ENCODE results near the gene S100A10.
A peak's percentile ranks its signal among the peaks of the same experiment; 100 is the strongest.

Gene S100A10

DNA sequence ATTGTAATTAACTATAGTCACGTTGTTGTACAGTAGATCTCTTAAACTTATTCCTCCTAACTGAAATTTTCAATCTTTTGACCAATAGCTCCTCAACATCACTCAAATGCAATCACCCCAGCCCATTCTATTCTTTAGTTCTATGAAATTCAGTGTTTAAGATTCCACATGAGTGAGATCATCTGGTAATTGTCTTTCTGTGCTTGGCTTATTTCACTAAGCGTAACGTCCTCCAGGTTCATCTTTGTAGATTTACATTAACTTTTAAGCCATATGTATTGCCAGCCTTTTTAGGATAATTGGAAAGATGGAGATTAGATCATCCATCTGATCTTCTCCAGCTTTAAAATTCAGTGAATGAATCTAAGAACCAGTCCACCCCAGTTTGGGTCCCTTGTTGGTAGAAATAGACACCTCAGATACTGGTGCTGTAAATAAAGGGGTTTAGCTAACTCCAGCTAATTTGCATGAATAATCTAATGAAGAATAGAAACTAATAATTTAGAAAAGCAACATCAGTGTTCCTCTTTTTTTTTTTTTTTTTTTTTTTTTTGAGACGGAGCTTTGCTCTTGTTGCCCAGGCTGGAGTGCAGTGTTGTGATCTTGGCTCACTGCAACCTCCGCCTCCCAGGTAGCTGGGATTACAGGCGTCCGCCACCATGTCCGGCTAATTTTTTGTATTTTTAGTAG, 7.0 kb downstream of the S100A10 start:
- H3K4ac ChIP-seq (ENCODE audit: low read depth, low read length), result no peak overlapping the region

DNA sequence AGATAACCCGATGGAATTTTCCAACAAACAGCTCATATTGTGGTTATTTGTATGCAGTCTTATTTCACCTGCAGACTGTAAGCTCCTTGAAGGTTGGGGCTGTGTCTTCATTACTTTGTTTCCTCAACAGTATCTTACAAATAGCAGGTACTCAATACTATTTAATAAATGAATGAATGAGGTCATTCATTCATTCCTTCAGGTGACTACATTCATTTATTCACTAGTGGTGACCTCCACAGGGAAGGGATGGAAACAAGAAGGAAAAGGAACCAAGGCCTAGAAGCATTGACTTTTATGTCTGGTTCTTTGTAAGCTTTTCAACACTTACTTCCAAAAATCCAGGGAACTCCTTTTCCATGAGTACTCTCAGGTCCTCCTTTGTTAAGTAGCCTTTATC, 7.9 kb downstream of the S100A10 start:
- WGBS (ENCODE audit: extremely low coverage, insufficient coverage, insufficient read length), result no CpG with 5 or more reads among the region's 1 CpG
- Histone ChIP-seq H2BK12ac (ENCODE audit: low read length) (no peak overlapping the region), H4K12ac (ENCODE audit: low read depth, low read length) (no peak overlapping the region), H3K27me3 (ENCODE audit: insufficient read depth, low read length) (no peaks in the 10 kb centered on the region), H3K4me2 (ENCODE audit: low read length) (no peak overlapping the region), H3K79me2 (ENCODE audit: control insufficient read depth, insufficient read depth, low read length, poor library complexity) (peaks cover 6% of the 10 kb centered on the region), H3K4me1 (ENCODE audit: control insufficient read depth in 1 of 2, insufficient read depth in 2 of 2, low read length in 2 of 2) (peaks cover 18 to 19% of the 10 kb centered on the region in 2 experiments), H3K14ac (ENCODE audit: low read length) (no peak overlapping the region), H3K23ac (ENCODE audit: low read length) (no peak overlapping the region), H3K27ac (ENCODE audit: low read depth, low read length) (no peak overlapping the region), H3K4me3 (ENCODE audit: low read depth, low read length) (no peak overlapping the region), H3K36me3 (ENCODE audit: control insufficient read depth in 1 of 2, insufficient read depth in 2 of 2, low read length in 2 of 2) (peaks cover 6 to 39% of the 10 kb centered on the region in 2 experiments), H3K4ac (ENCODE audit: low read depth, low read length) (no peak overlapping the region), H3K9me3 (ENCODE audit: insufficient read depth, low read depth, low read length) (no peaks in the 10 kb centered on the region), H2AK5ac (ENCODE audit: low read length) (no peak overlapping the region), H3K9ac (ENCODE audit: low read length) (no peak overlapping the region), H3K79me1 (ENCODE audit: low read length) (peaks cover 18% of the 10 kb centered on the region), H3K18ac (ENCODE audit: low read length) (no peak overlapping the region), H2AFZ (ENCODE audit: insufficient read depth, low read length, poor library complexity) (no peak overlapping the region), H4K8ac (ENCODE audit: low read depth, low read length) (no peak overlapping the region), H2BK120ac (ENCODE audit: insufficient read depth, low read length, poor library complexity) (no peak overlapping the region), H4K91ac (ENCODE audit: low read depth, low read length) (no peak overlapping the region), H2BK5ac (ENCODE audit: low read depth, low read length, poor library complexity) (no peak overlapping the region)
- DNase-seq, result no peak

More for the DNA sequence above, 7.0 kb downstream of the S100A10 start:
- H2BK12ac ChIP-seq (ENCODE audit: low read length), result no peak overlapping the region
- H4K12ac ChIP-seq (ENCODE audit: low read depth, low read length), result no peak overlapping the region
- H3K27me3 ChIP-seq (ENCODE audit: insufficient read depth, low read length), result no peaks in the 10 kb centered on the region
- H3K27ac ChIP-seq (ENCODE audit: low read depth, low read length), result peak overlapping the region; percentile 11
- H4K91ac ChIP-seq (ENCODE audit: low read depth, low read length), result peak overlapping the region; percentile 29
- peak overlapping the region; percentile 22 for H2BK5ac ChIP-seq (ENCODE audit: low read depth, low read length, poor library complexity)
- peaks cover 20% of the 10 kb centered on the region for H3K79me1 ChIP-seq (ENCODE audit: low read length)
- H2AFZ ChIP-seq (ENCODE audit: insufficient read depth, low read length, poor library complexity), result no peak overlapping the region
- H3K9ac ChIP-seq (ENCODE audit: low read length), result no peak overlapping the region
- H3K4me1 ChIP-seq (ENCODE audit: control insufficient read depth in 1 of 2, insufficient read depth in 2 of 2, low read length in 2 of 2), result peaks cover 19% of the 10 kb centered on the region in 2 experiments
- H3K4me3 ChIP-seq (ENCODE audit: low read depth, low read length), result no peak overlapping the region
- no peaks in the 10 kb centered on the region for H3K9me3 ChIP-seq (ENCODE audit: insufficient read depth, low read depth, low read length)
- H2BK120ac ChIP-seq (ENCODE audit: insufficient read depth, low read length, poor library complexity), result no peak overlapping the region
- DNase-seq, result peak in 1 of 2 donors; percentile 29
- H3K36me3 ChIP-seq (ENCODE audit: control insufficient read depth in 1 of 2, insufficient read depth in 2 of 2, low read length in 2 of 2), result peaks cover 4 to 35% of the 10 kb centered on the region in 2 experiments
- H3K14ac ChIP-seq (ENCODE audit: low read length), result no peak overlapping the region
- H2AK5ac ChIP-seq (ENCODE audit: low read length), result no peak overlapping the region
- H3K4me2 ChIP-seq (ENCODE audit: low read length), result no peak overlapping the region
- peaks cover 8% of the 10 kb centered on the region for H3K79me2 ChIP-seq (ENCODE audit: control insufficient read depth, insufficient read depth, low read length, poor library complexity)
- no peak overlapping the region for H3K23ac ChIP-seq (ENCODE audit: low read length)
- no CpG with 5 or more reads among the region's 8 CpGs for WGBS (ENCODE audit: extremely low coverage, insufficient coverage, insufficient read length)
- no peak overlapping the region for H3K18ac ChIP-seq (ENCODE audit: low read length)
- H4K8ac ChIP-seq (ENCODE audit: low read depth, low read length), result no peak overlapping the region

DNA sequence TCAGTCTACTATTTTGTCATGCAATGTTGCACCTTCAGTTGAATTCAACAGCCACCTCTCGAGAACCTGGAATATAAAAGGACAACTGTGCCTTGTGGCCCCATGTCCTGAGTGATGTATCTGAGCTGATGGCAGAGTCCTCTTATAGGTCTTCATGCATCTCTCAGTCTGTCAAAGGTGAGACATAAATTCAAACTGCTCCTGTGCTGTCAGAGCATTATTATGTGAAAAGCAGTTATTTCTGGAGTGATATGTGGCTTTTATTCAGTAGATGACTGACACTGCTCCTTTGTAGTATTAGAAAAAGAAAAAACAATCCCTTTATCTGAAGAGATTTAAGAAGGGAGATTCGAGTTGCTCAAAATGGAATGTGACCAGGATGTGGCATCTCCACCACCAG, 8.4 kb downstream of the S100A10 start:
- no peak overlapping the region for H4K12ac ChIP-seq (ENCODE audit: low read depth, low read length)
- DNase-seq, result no peak
- no peak overlapping the region for H3K14ac ChIP-seq (ENCODE audit: low read length)
- no peak overlapping the region for H3K4ac ChIP-seq (ENCODE audit: low read depth, low read length)
- no peak overlapping the region for H3K27ac ChIP-seq (ENCODE audit: low read depth, low read length)
- peaks cover 4% of the 10 kb centered on the region for H3K79me2 ChIP-seq (ENCODE audit: control insufficient read depth, insufficient read depth, low read length, poor library complexity)
- H3K4me1 ChIP-seq (ENCODE audit: control insufficient read depth in 1 of 2, insufficient read depth in 2 of 2, low read length in 2 of 2), result peaks cover 14 to 18% of the 10 kb centered on the region in 2 experiments
- H3K4me2 ChIP-seq (ENCODE audit: low read length), result no peak overlapping the region
- peaks cover 6 to 40% of the 10 kb centered on the region in 2 experiments for H3K36me3 ChIP-seq (ENCODE audit: control insufficient read depth in 1 of 2, insufficient read depth in 2 of 2, low read length in 2 of 2)
- H3K9me3 ChIP-seq (ENCODE audit: insufficient read depth, low read depth, low read length), result no peaks in the 10 kb centered on the region
- no peak overlapping the region for H4K91ac ChIP-seq (ENCODE audit: low read depth, low read length)
- no peak overlapping the region for H2AFZ ChIP-seq (ENCODE audit: insufficient read depth, low read length, poor library complexity)
- H3K27me3 ChIP-seq (ENCODE audit: insufficient read depth, low read length), result no peaks in the 10 kb centered on the region
- WGBS (ENCODE audit: extremely low coverage, insufficient coverage, insufficient read length), result no CpG with 5 or more reads among the region's 2 CpGs
- no peak overlapping the region for H2BK5ac ChIP-seq (ENCODE audit: low read depth, low read length, poor library complexity)
- no peak overlapping the region for H2AK5ac ChIP-seq (ENCODE audit: low read length)
- H4K8ac ChIP-seq (ENCODE audit: low read depth, low read length), result no peak overlapping the region
- H2BK12ac ChIP-seq (ENCODE audit: low read length), result no peak overlapping the region
- H3K79me1 ChIP-seq (ENCODE audit: low read length), result peaks cover 14% of the 10 kb centered on the region
- no peak overlapping the region for H3K4me3 ChIP-seq (ENCODE audit: low read depth, low read length)
- no peak overlapping the region for H2BK120ac ChIP-seq (ENCODE audit: insufficient read depth, low read length, poor library complexity)
- no peak overlapping the region for H3K9ac ChIP-seq (ENCODE audit: low read length)
- H3K18ac ChIP-seq (ENCODE audit: low read length), result no peak overlapping the region
- H3K23ac ChIP-seq (ENCODE audit: low read length), result no peak overlapping the region

DNA sequence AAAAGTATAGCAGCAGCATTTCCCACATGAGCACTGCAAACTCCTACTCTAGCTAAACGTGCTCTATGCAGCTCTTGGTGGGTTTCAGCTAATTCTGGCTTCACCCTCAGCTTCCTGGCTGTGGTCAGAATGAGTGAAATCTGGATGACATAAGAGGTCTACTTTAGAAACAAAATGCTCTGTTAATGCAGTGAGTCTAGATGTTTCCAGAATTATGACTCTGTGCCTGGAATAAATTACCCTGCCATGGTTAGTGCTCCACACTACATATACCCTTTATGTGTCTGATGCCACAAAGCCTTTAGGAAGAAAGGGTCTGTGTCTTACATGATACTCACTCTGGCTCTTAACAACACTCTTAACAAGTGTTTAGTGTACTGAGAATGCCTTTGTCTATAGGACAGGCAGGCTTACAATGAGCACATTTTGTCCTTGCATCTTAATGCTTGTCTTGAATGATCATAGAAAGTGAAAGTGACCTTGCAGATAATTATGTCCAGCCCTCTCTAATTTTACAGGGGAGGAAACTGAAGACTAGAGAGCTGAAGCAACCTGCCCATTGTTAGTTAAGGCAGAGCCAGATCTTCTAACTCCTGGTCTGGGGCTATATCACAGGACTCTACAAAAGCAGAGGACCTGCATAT, 9.2 kb downstream of the S100A10 start:
- no CpG with 5 or more reads among the region's 1 CpG for WGBS (ENCODE audit: extremely low coverage, insufficient coverage, insufficient read length)
- Histone ChIP-seq H4K12ac (ENCODE audit: low read depth, low read length) (no peak overlapping the region), H3K36me3 (ENCODE audit: control insufficient read depth in 1 of 2, insufficient read depth in 2 of 2, low read length in 2 of 2) (peaks cover 6 to 40% of the 10 kb centered on the region in 2 experiments)

More for the DNA sequence above, 9.2 kb downstream of the S100A10 start:
- H4K8ac ChIP-seq (ENCODE audit: low read depth, low read length), result no peak overlapping the region
- no peak overlapping the region for H2BK5ac ChIP-seq (ENCODE audit: low read depth, low read length, poor library complexity)
- H3K79me2 ChIP-seq (ENCODE audit: control insufficient read depth, insufficient read depth, low read length, poor library complexity), result peaks cover 4% of the 10 kb centered on the region
- no peak overlapping the region for H4K91ac ChIP-seq (ENCODE audit: low read depth, low read length)
- no peak overlapping the region for H3K27ac ChIP-seq (ENCODE audit: low read depth, low read length)
- peaks cover 9 to 18% of the 10 kb centered on the region in 2 experiments for H3K4me1 ChIP-seq (ENCODE audit: control insufficient read depth in 1 of 2, insufficient read depth in 2 of 2, low read length in 2 of 2)
- no peak overlapping the region for H2BK120ac ChIP-seq (ENCODE audit: insufficient read depth, low read length, poor library complexity)
- no peak for DNase-seq
- H3K4me3 ChIP-seq (ENCODE audit: low read depth, low read length), result no peak overlapping the region
- peaks cover 11% of the 10 kb centered on the region for H3K79me1 ChIP-seq (ENCODE audit: low read length)
- H2AK5ac ChIP-seq (ENCODE audit: low read length), result no peak overlapping the region
- no peaks in the 10 kb centered on the region for H3K27me3 ChIP-seq (ENCODE audit: insufficient read depth, low read length)
- H2BK12ac ChIP-seq (ENCODE audit: low read length), result no peak overlapping the region
- H3K9me3 ChIP-seq (ENCODE audit: insufficient read depth, low read depth, low read length), result no peaks in the 10 kb centered on the region
- H3K9ac ChIP-seq (ENCODE audit: low read length), result no peak overlapping the region
- H3K4ac ChIP-seq (ENCODE audit: low read depth, low read length), result no peak overlapping the region
- H3K18ac ChIP-seq (ENCODE audit: low read length), result no peak overlapping the region
- H3K4me2 ChIP-seq (ENCODE audit: low read length), result no peak overlapping the region
- no peak overlapping the region for H2AFZ ChIP-seq (ENCODE audit: insufficient read depth, low read length, poor library complexity)
- H3K14ac ChIP-seq (ENCODE audit: low read length), result no peak overlapping the region
- no peak overlapping the region for H3K23ac ChIP-seq (ENCODE audit: low read length)
